B cell (primary cell): Measurements from ENCODE around the gene CACNG4. TPM values are rescaled to one million over a fixed set of nuclear protein-coding genes. Genes with fewer than 3 reads are reported as not detected.

ENCODE experiments used
- ATAC-seq: fragments of 200-7000 bp; cut with Tn5 transposase; one replicate; pipeline ENCODE4 v1.10.0; 2021; ENCODE audit warnings: low read depth, mild to moderate bottlenecking, moderate number of reproducible peaks, moderate library complexity
- CTCF ChIA-PET: fragments of 350-600 bp; sonication (Branson Sonifier 250); formaldehyde crosslinking; loops from one replicate; lab custom pipeline; 2021; ENCODE audit warnings: antibody characterized with exemption, inconsistent platforms; lab: Charles Lee
- POLR2A ChIA-PET: fragments of 350-600 bp; sonication (Branson Sonifier 250); formaldehyde crosslinking; loops from one replicate; lab custom pipeline; 2021; ENCODE audit warnings: antibody characterized with exemption; lab: Charles Lee
- DNase-seq: peaks from one replicate; pipeline ENCODE4 v3.0.0; 2013
- H2AFZ ChIP-seq: 2 replicates; pipeline ENCODE4 v1.6.1; 2012; ENCODE audit warnings: mild to moderate bottlenecking, low read depth, low read length; ENCODE audit not compliant: insufficient read depth, poor library complexity, severe bottlenecking
- H3K27ac ChIP-seq, 2 donors: 1 replicate in 1 of 2; 2 replicates in 1 of 2; pipeline ENCODE4 v1.5.1; 2012 to 2013; ENCODE audit warnings: low read length in 2 of 2, mild to moderate bottlenecking in 2 of 2, moderate library complexity in 1 of 2
- H3K27me3 ChIP-seq, 4 experiments: fragments of 200-600 bp in 1 of 4; sonication (generic) in 1 of 4; replicated peaks in 1 of 4; 1 replicate in 2 of 4; 2 replicates in 2 of 4; pipeline versions ENCODE4 v1.6.1 to v1.7.0; 2013 to 2016; ENCODE audit warnings: low read length in 3 of 4, mild to moderate bottlenecking in 2 of 4, mixed read lengths in 1 of 4, moderate library complexity in 1 of 4; ENCODE audit not compliant: insufficient read depth in 4 of 4, control insufficient read depth in 3 of 4; ENCODE audit errors: control extremely low read depth in 1 of 4
- H3K36me3 ChIP-seq, 2 experiments: replicated peaks in 1 of 2; 1 replicate in 1 of 2; 2 replicates in 1 of 2; pipeline versions ENCODE4 v1.6.1 to v1.7.1; 2013; ENCODE audit warnings: low read length in 1 of 2; ENCODE audit not compliant: insufficient read depth in 2 of 2, control insufficient read depth in 1 of 2; ENCODE audit errors: control extremely low read depth in 1 of 2, extremely low read depth in 1 of 2
- H3K4me1 ChIP-seq, 2 donors: fragments of 200-600 bp in 1 of 2; sonication (generic) in 1 of 2; 1 replicate in 1 of 2; 2 replicates in 1 of 2; pipeline versions ENCODE4 v1.5.1 to v1.6.1; 2013 to 2017; ENCODE audit warnings: low read length in 2 of 2; ENCODE audit not compliant: control insufficient read depth in 2 of 2, insufficient read depth in 2 of 2
- H3K4me2 ChIP-seq: replicated peaks from 2 replicates; pipeline ENCODE3; 2012; ENCODE audit warnings: mild to moderate bottlenecking, low read depth, low read length; ENCODE audit not compliant: poor library complexity, severe bottlenecking
- H3K4me3 ChIP-seq, 5 experiments: fragments of 200-600 bp in 1 of 5; sonication (generic) in 1 of 5; 1 replicate in 3 of 5; 2 replicates in 2 of 5; pipeline versions ENCODE4 v1.5.1 to v1.7.0; 2011 to 2016; ENCODE audit warnings: low read length in 4 of 5, mild to moderate bottlenecking in 4 of 5, low read depth in 2 of 5, control low read depth in 1 of 5, moderate library complexity in 1 of 5; ENCODE audit not compliant: insufficient read depth in 1 of 5; ENCODE audit errors: control extremely low read depth in 1 of 5, extremely low read depth in 1 of 5
- H3K79me2 ChIP-seq: fragments of 200-600 bp; sonication (generic); one replicate; pipeline ENCODE4 v1.6.0; 2016; ENCODE audit warnings: low read length; ENCODE audit not compliant: control insufficient read depth, insufficient read depth
- H3K9ac ChIP-seq: fragments of 200-600 bp; sonication (generic); 2 replicates; pipeline ENCODE4 v1.6.1; 2017; ENCODE audit warnings: mild to moderate bottlenecking, low read length, moderate library complexity
- H3K9me3 ChIP-seq, 3 donors: one replicate each; pipeline versions ENCODE4 v1.6.1 to v1.7.1; 2013; ENCODE audit warnings: low read length in 2 of 3; ENCODE audit not compliant: control insufficient read depth in 2 of 3, insufficient read depth in 1 of 3; ENCODE audit errors: control extremely low read depth in 1 of 3
- H4K20me1 ChIP-seq: 2 replicates; pipeline ENCODE4 v1.6.0; 2012; ENCODE audit warnings: mild to moderate bottlenecking, low read length; ENCODE audit not compliant: insufficient read depth, control insufficient read depth, poor library complexity, severe bottlenecking
- H3K27ac Mint-ChIP-seq: one replicate; pipeline ENCODE4 v1.8.0; 2021; ENCODE audit warnings: mixed read lengths
- H3K27me3 Mint-ChIP-seq: one replicate; pipeline ENCODE4 v1.8.0; 2021; ENCODE audit warnings: mixed read lengths
- H3K4me1 Mint-ChIP-seq: one replicate; pipeline ENCODE4 v1.8.0; 2021; ENCODE audit warnings: mixed read lengths
- H3K4me3 Mint-ChIP-seq: one replicate; pipeline ENCODE4 v1.8.0; 2021; ENCODE audit warnings: mixed read lengths
- H3K9me3 Mint-ChIP-seq: one replicate; pipeline ENCODE4 v1.8.0; 2022; ENCODE audit warnings: mixed read lengths; ENCODE audit not compliant: insufficient read depth
- CTCF ChIP-seq: fragments of 200-600 bp; IDR thresholded peaks from one replicate; pipeline ENCODE4 v1.8.0; 2022; ENCODE audit warnings: antibody characterized with exemption, mild to moderate bottlenecking
- EZH2 ChIP-seq: IDR thresholded peaks from 2 replicates; pipeline ENCODE4 v1.6.1; 2012; ENCODE audit warnings: borderline replicate concordance, low read depth, mild to moderate bottlenecking, moderate library complexity, low read length; ENCODE audit not compliant: insufficient read depth, poor library complexity, severe bottlenecking
- WGBS: methylation state at CpG from one replicate; pipeline ENCODE4 v1.1.5; 2013; ENCODE audit warnings: missing lambda C conversion rate; ENCODE audit not compliant: insufficient coverage; 5-methylcytosine and 5-hydroxymethylcytosine counted together
- intact Hi-C: fragments of 100-400 bp; cut with micrococcal nuclease; formaldehyde crosslinking; loops from one replicate; pipeline ENCODE4 v1.10.0; 2022
- polyA plus RNA-seq: library from polyadenylated mRNA; depleted of rRNA; stranded (reverse); fragments of >200 nt; gene quantifications from 2 replicates; pipeline ENCODE4 v1.2.3, GENCODE V29; 2012
- total RNA-seq, 2 donors: library from RNA; stranded (reverse); fragments of 120-200 nt in 1 of 2; gene quantifications; 1 replicate in 1 of 2; 2 replicates in 1 of 2; pipeline versions ENCODE4 v1.2.3 to v1.2.4, GENCODE V29; 2013 to 2022

Gene CACNG4
- total and polyA plus RNA-seq, 2 donors (not counting 1 experiment from before 2014, with no cell fraction given) = not detected

GRCh38 chr17:66986659-66987058 lies 22.2 kb downstream of the CACNG4 start:
- Mint-ChIP-seq H3K27me3 (peaks cover 27% of the 10 kb centered on the region), H3K4me1 (no peaks in the 10 kb centered on the region), H3K4me3 (no peak overlapping the region), H3K27ac (no peak overlapping the region), H3K9me3 (no peaks in the 10 kb centered on the region)
- Histone ChIP-seq H3K36me3 (no peaks in the 10 kb centered on the region), H3K4me1 (no peaks in the 10 kb centered on the region), H3K4me3 (no peak overlapping the region), H3K4me2 (no peak overlapping the region), H3K27me3 (peaks cover 0 to 2% (median 0%) of the 10 kb centered on the region in 4 experiments), H2AFZ (no peak overlapping the region), H3K27ac (no peak overlapping the region), H4K20me1 (no peaks in the 10 kb centered on the region), H3K9me3 (peaks cover 0 to 2% (median 0%) of the 10 kb centered on the region in 3 donors), H3K9ac (no peak overlapping the region), H3K79me2 (no peaks in the 10 kb centered on the region)
- WGBS = 93% methylated on average over 2 of the region's 4 CpGs
- intact Hi-C loops = no loop called here
- TF ChIP-seq CTCF (no peak), EZH2 (no peak)
- ChIA-PET POLR2A (interaction anchor here (0.5 kb wide), 1 partner anchor 51 kb away, joined by 5 read pairs; no protein-coding TSS in a partner anchor), CTCF (no interaction called here)
- no peak for ATAC-seq
- DNase-seq = no peak

GRCh38 chr17:66987059-66987616 lies 22.6 kb downstream of the CACNG4 start:
- Histone ChIP-seq H3K9ac (no peak overlapping the region), H2AFZ (no peak overlapping the region), H3K79me2 (no peaks in the 10 kb centered on the region), H3K27me3 (peaks cover 0 to 2% (median 0%) of the 10 kb centered on the region in 4 experiments), H3K9me3 (peaks cover 0 to under 1% (median 0%) of the 10 kb centered on the region in 3 donors), H3K4me2 (no peak overlapping the region), H3K36me3 (no peaks in the 10 kb centered on the region), H3K4me1 (no peaks in the 10 kb centered on the region), H4K20me1 (no peaks in the 10 kb centered on the region), H3K27ac (no peak overlapping the region), H3K4me3 (no peak overlapping the region)
- Mint-ChIP-seq H3K4me1 (no peaks in the 10 kb centered on the region), H3K9me3 (no peaks in the 10 kb centered on the region), H3K27ac (no peak overlapping the region), H3K27me3 (peaks cover 27% of the 10 kb centered on the region), H3K4me3 (no peak overlapping the region)
- ChIA-PET POLR2A (no interaction called here), CTCF (no interaction called here)
- intact Hi-C loops = no loop called here
- WGBS = 89% methylated on average over 1 of the region's 2 CpGs
- TF ChIP-seq CTCF (no peak), EZH2 (no peak)
- ATAC-seq (no peak), DNase-seq (no peak)
